ENCODE data around the gene E4F1.
A peak's percentile ranks its signal among the peaks of the same experiment; 100 is the strongest.
"Not testable (repeated sequence)": the region's sequence is repeated elsewhere in the genome, so short reads cannot be mapped to it uniquely, and the experiment has no call there.

Gene E4F1

GRCh38 chr16:2190002-2190658 lies 33.3 kb upstream of the E4F1 start:
- no peak for DNase-seq

DNA sequence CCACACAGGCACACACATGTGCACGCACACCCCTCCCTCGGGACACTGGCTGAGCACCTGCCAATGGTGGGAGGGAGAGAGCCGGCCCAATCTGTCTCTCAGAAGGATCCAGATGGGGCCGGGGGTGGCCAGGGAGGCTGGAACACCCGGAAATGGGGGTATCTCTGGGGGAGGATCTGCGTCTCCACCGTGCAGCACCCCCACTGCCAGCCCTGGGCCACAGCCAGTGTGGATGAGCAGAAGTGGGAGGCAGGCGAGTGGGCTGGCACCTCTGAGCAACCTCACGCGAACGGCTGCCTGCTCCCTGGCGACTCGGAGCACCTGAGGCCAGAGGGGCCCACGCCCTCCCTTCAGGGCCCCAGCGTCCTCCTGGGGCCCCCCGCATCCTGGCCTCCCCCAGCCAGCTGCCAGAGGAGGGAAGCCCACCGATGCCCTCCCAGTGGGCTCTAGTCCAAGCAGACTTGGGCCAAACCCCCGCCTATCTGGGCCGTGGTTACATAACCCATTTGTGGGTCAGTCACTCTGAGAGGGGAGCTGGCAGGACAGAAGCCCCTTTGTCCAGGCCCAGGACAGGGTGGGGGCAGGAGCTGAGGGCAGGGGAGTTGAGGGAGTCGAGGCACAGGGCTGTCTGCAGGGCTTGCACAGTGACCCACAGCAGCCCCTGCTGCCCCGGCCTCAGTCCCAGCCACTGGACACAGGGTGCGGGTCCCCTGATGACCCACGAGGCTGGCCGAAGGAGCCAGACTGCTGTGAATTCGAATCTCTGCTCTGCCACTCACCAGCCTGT lies 32.5 kb upstream of the E4F1 start:
- no peak for DNase-seq

- no peak for DNase-seq
These were observed 32.0 kb upstream of the E4F1 start for GRCh38 chr16:2191446-2191706.

DNA sequence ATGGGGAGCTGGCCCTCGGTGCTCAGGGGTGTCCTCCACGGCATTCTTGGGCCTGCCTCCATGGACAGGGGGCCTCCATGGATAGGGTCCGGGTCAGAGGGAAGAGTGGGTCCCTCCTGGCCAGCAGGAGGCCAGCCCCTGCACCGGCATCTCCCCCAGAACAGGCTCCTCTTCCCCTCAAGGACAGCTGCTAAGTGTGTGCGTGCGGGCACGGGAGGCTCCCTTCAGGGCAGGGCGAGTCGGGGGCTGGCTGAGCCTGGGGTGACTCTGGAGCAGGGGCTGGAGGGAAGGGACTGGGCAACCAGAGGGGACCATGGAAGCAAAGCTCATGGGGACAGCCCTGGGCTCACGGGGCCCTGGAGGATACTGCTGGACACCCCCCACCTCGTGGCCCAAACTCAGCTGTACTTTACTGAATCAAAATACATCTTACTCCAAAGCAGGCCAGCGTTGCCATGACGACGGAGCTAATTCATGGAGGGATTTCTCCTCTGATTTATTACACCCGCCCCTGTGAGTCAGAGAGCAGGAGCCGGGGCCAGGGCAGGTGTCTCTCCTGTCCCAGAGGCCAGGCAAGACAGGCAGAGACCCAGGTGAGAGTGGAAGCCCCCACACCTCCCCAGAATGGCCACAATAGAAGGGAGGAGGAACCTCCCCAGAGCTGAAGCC lies 29.1 kb upstream of the E4F1 start:
- no peak for DNase-seq

DNA sequence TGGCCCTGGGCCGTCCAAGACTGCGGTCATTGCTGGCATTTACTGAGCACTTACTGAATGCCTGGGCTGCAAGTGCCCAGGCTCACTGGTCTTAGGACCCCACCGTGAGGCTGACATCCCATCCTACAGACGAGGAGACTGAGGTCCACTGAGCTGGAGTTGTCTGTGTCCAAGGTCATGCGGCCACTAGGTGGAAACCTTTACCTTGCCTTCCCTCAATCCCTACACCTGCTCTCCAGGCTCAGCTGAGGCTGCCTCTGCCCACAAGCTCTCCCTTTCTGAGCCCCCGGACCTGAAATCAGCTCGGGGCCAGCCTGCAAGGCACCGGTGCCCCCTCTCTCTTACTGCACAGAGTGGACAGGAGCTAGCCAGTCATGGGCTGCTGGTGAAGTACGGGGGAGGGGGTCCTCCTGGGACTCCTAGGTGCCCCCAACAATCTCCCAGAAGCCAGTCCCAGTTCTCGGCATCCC lies 28.5 kb upstream of the E4F1 start:
- DNase-seq = peak; percentile 39 to 43

DNA sequence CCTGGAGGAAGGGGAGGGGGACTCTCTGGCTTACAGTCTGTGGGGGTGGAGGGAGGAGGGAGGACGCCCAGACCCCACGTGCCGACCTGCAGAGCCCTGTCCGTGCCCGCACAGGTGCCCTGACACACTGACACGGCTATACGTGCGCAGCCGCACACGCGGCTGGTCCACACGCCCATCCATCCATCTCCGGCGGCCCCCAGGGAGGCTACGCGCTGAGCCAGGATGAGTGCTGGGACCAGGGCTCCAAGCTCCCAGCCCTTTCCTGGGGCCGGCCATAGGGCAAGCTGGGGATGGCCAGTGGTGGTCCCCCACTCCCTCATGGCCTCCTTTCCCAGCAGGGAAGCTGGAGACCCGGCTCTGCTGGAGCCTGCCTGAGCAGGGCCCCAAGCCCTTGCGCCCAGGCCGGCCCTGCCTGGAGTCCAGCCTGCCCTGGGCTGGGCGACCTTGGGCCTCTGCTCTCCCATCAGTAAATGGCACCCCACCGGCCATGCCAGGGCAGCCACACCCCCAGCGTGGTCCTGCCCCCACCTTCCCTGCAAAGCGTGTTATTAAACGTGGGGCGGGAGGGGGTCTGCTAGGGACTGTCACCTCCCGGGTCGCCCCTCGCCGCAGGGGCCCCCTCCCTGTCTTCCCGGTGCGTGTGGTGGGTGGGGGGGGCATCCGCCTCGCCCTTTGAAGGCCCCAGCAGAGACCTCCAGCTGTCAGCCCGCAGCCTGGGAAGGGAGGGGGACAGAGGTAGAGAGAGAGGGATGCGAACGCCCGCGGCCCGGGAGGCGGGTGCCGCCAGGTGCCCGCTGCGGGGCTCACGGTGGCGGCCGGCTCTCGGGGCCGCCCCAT lies 27.8 kb upstream of the E4F1 start:
- no peak for DNase-seq

DNA sequence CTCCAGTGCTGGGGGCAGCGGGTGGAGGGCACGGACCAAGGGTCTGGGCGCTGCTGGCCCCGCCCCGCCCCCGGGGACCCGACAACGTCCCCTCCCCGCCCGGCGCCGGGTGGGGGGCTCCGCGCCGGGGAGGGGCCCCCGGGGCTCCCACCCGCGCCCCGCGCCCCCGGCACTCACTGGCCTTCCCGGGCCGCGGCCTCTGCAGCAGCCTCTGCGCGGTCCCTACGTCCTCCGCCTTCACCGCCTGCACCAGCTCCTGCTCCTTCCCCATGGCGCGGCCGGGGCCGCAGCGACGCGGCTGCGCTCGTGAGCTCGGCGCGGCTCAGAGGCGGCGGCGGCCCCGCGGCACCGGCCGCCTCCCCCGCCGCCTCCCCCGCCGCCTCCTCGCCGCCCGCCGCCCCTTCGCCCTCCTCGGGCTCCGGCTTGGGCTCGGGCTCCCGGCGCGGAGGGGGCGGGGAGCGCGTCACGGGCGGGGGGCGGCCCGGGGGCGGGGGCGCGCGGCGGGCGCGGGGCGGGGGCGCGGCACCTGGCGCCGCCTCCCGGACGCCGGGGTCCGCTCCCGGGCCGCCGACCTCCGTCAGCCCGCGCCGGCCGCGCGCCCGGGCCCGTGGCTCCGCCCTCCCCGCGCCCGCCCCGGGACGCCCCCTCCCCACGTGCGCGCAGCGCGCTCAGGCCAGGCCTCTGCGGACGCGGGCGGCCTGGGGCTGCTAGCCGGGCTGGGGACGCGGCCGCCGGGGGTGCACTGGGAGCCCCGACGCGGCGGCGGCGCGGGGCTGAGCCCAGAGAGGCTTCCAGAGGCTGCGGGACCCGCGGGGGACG lies 27.0 kb upstream of the E4F1 start, which contains the start of gene CASKIN1:
Gene CASKIN1 (minus strand): TSS at position 444 of the 819 bp plus-strand sequence. CDS start 173 bp downstream, at position 271.
- DNase-seq = no peak

GRCh38 chr16:2196981-2197511 lies 26.3 kb upstream of the E4F1 start:
- no peak for DNase-seq

GRCh38 chr16:2197765-2198164 lies 25.6 kb upstream of the E4F1 start:
- no peak for DNase-seq

- no peak for DNase-seq
These were observed 25.1 kb upstream of the E4F1 start for GRCh38 chr16:2198283-2198682.

- no peak for DNase-seq
These were observed 24.3 kb upstream of the E4F1 start for GRCh38 chr16:2199095-2199494.

DNA sequence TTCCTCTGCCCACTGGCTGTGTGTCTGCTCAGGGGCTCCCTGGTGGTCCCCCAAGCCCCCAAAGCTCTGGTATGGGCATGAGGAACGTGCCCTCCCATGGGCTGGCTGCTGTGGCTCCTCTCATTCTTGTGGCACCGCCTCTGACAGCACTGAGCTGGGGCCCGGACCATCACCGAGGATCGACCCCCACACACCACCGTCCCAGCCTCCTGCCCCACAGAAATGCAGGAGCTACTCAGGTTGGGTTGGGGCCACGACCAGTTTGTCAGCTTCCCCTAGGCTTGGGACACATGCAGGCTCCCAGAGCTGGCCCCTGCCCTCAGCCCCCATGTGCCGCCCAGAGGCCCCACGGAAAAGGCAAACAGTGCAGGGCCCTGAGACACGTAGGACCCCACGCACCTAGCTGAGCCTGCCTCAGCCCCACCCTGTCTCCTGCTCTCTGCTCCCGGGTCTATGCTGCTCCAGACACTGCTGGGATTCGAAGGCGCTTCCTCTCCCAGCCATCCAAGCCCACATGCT lies 23.7 kb upstream of the E4F1 start:
- no peak for DNase-seq

- no peak for DNase-seq
These were observed 23.1 kb upstream of the E4F1 start for GRCh38 chr16:2200313-2200712.

- not testable (repeated sequence) for DNase-seq
These were observed 20.2 kb upstream of the E4F1 start for GRCh38 chr16:2203119-2203688.

DNA sequence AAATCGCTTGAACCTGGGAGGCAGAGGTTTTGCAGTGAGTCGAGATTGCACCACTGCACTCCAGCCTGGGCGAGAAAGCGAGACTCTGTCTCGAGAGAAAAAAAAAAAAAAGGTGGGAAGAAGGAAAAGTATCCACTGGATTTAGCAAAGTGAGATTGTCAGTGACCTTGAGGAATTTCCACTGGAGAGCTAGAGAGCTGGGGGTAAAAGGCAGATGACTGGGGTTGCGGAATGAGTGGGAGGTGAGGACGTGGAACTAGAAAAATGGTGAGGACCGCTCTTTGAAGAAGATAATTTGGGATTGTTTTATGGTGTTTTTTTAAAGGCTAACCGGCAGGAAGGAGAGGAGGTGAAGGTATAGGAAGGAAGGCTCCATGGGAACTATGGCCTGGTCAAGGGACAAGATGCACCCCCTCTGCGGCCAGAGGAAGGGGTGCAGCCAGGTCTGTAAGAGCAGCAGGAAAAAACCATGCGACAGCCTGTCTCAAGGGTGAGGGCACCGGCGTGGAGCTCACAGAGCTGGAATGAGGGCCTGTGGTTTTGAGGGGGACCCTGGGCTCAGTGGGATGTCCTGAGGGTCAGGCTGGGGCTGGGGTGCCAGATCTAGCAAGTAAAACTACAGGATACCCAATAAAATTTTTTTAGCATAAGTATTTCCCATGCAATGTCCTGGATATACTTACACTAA lies 18.8 kb upstream of the E4F1 start:
- no peak for DNase-seq

DNA sequence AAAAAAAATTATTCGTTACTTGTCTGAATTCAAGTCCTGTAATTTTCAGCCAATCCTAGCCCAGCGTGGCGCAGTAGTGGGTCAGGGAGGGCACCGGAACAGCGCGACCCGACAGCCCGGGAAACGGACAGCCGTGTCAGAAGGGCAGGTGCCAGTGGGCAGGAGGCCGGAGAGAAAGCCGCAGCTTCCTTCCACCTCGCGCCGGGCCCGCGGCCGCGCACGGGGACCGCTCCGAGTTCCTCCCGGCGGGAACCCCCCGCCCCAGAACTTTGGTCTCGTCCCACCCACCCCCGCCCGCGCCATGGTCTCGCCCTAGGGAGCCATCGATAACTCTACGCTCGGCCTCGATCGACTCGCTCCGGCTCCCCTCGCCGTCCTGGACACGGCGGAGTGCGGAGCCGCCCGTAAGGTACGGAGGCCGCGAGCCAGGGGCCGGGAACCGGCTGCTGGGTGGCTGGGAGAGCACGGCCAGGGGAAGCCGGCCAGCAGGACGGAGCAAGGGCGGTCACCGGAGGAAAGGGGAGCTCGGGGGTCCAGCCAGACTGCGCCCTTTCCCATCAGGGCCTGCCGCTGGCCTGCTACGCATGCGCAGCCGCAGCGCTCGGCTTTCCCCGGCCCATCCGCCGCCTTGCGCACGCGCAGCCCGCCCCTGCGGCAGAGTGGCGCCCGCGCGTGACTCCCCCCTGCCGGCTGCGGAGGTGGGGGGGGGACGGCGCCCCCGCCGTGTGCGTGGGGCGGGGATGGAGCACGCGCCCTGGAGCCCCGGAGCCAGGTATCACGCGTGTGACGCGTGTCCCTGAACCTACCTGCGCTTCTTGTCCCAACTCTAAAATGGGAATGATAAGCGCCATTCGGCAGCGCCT lies 18.1 kb upstream of the E4F1 start, which contains the start of gene MLST8:
Gene MLST8 (plus strand): TSS at position 351 of the 863 bp plus-strand sequence. CDS start 632 bp downstream, outside the sequence.
- peak; percentile 75 to 76 for DNase-seq

DNA sequence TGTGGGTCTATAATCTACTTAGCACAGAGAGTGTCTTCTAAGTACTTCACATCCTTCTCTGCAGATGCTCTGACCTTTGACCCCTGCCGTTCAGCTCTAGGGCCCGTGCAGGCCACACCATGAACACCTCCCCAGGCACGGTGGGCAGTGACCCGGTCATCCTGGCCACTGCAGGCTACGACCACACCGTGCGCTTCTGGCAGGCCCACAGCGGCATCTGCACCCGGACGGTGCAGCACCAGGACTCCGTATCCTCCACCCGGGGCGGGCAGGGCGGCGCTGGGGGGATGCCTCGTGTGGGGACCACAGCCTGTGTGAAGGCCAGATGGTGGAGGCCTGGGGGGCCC lies 17.5 kb upstream of the E4F1 start:
- DNase-seq = peak in 1 of 2 experiments; percentile 63

DNA sequence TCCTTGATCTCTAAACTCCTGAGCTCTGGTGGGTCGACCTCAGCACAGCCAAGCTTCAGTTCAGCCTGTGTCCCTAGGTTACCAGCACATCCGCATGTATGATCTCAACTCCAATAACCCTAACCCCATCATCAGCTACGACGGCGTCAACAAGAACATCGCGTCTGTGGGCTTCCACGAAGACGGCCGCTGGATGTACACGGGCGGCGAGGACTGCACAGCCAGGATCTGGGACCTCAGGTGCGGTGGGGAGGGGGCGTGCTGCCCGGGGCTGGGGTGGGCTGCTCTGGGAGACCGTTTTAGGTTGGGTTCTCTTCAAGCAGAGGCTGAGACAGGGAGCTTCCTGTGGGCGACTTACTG lies 17.0 kb upstream of the E4F1 start:
- DNase-seq = no peak

- no peak for DNase-seq
These were observed 16.5 kb upstream of the E4F1 start for GRCh38 chr16:2206780-2207433.

All from AML-193 (cell line).